ENCODE data around the gene FEM1B. TPM values are rescaled to one million over a fixed set of nuclear protein-coding genes. Genes with fewer than 3 reads are reported as not detected.

FEM1B gene
- total and polyA plus RNA-seq, 2 donors (not counting 1 experiment from before 2014, with no cell fraction given) = 38.2 to 48.4 TPM

- TF ChIP-seq, protein P1, sequence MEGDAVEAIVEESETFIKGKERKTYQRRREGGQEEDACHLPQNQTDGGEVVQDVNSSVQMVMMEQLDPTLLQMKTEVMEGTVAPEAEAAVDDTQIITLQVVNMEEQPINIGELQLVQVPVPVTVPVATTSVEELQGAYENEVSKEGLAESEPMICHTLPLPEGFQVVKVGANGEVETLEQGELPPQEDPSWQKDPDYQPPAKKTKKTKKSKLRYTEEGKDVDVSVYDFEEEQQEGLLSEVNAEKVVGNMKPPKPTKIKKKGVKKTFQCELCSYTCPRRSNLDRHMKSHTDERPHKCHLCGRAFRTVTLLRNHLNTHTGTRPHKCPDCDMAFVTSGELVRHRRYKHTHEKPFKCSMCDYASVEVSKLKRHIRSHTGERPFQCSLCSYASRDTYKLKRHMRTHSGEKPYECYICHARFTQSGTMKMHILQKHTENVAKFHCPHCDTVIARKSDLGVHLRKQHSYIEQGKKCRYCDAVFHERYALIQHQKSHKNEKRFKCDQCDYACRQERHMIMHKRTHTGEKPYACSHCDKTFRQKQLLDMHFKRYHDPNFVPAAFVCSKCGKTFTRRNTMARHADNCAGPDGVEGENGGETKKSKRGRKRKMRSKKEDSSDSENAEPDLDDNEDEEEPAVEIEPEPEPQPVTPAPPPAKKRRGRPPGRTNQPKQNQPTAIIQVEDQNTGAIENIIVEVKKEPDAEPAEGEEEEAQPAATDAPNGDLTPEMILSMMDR (conservative IDR thresholded peaks at IDR 0.05 in 1 of 2, IDR thresholded peaks at IDR 0.05 in 1 of 2; ENCODE audit: low read depth in 1 of 2, low read length in 2 of 2) = no peak
- TF ChIP-seq EZH2 (IDR thresholded peaks at IDR 0.05; ENCODE audit: low read length, missing control alignments) = no peak
These were observed 66.2 kb downstream of the FEM1B start for GRCh38 chr15:68343579-68344225.

DNA sequence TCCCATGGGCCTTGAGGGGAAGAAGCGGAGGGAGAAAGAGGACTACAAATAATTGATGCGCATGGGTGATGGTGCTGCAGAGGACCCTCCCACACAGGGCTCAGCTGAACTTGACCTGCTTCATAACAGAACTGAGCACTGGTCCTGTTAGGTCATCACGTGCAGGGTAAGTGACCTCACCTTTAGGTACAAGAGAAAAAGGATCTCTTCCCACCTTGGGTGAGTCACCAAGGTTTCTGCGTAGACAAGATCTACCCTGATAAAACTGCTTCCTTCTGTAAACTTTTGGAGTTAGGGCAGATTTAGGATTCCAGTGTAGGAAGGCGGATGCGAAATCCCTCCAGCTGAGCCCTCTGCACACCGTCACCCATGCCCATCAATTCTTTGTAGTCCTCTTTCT, 67.1 kb downstream of the FEM1B start:
- Histone ChIP-seq H4K20me1 (ENCODE audit: control insufficient read depth, extremely low read depth, insufficient read depth, low read length) (no peaks in the 10 kb centered on the region), H3K36me3 (ENCODE audit: control insufficient read depth, insufficient read depth, low read length) (no peaks in the 10 kb centered on the region), H3K4me1 (ENCODE audit: control insufficient read depth, extremely low read depth, insufficient read depth, low read length) (peaks cover 7% of the 10 kb centered on the region), H3K27ac (ENCODE audit: insufficient read depth, low read length) (no peak overlapping the region), H3K79me2 (ENCODE audit: control insufficient read depth, insufficient read depth, low read length) (no peaks in the 10 kb centered on the region), H2AFZ (ENCODE audit: low read length) (no peak overlapping the region), H3K9me3 (ENCODE audit: control insufficient read depth, insufficient read depth, low read depth, low read length) (no peaks in the 10 kb centered on the region), H3K27me3 (ENCODE audit: control insufficient read depth, insufficient read depth, low read length) (peaks cover 5% of the 10 kb centered on the region), H3K4me3 (replicated peaks in 1 of 4; ENCODE audit: control extremely low read depth in 1 of 4, insufficient read depth in 1 of 4, low read depth in 3 of 4, low read length in 4 of 4) (no peak overlapping the region), H3K9ac (ENCODE audit: insufficient read depth, low read length) (no peak overlapping the region), H3K4me2 (ENCODE audit: extremely low read depth, insufficient read depth, low read length) (no peak overlapping the region)
- DNase-seq (ENCODE audit: low read depth in 2 of 2) = no peak
- TF ChIP-seq, protein P1 (conservative IDR thresholded peaks at IDR 0.05 in 1 of 2, IDR thresholded peaks at IDR 0.05 in 1 of 2; ENCODE audit: low read depth in 1 of 2, low read length in 2 of 2) = no peak
- TF ChIP-seq EZH2 (IDR thresholded peaks at IDR 0.05; ENCODE audit: low read length, missing control alignments) = no peak

More at GRCh38 chr15:68343579-68344225, 66.2 kb downstream of the FEM1B start:
- H4K20me1 ChIP-seq (ENCODE audit: control insufficient read depth, extremely low read depth, insufficient read depth, low read length) = no peaks in the 10 kb centered on the region
- no peak overlapping the region for H2AFZ ChIP-seq (ENCODE audit: low read length)
- H3K27ac ChIP-seq (ENCODE audit: insufficient read depth, low read length) = no peak overlapping the region
- no peak overlapping the region for H3K9ac ChIP-seq (ENCODE audit: insufficient read depth, low read length)
- no peaks in the 10 kb centered on the region for H3K9me3 ChIP-seq (ENCODE audit: control insufficient read depth, insufficient read depth, low read depth, low read length)
- H3K79me2 ChIP-seq (ENCODE audit: control insufficient read depth, insufficient read depth, low read length) = no peaks in the 10 kb centered on the region
- no peak overlapping the region for H3K4me2 ChIP-seq (ENCODE audit: extremely low read depth, insufficient read depth, low read length)
- DNase-seq (ENCODE audit: low read depth in 2 of 2) = no peak
- H3K4me1 ChIP-seq (ENCODE audit: control insufficient read depth, extremely low read depth, insufficient read depth, low read length) = peaks cover 7% of the 10 kb centered on the region
- H3K36me3 ChIP-seq (ENCODE audit: control insufficient read depth, insufficient read depth, low read length) = no peaks in the 10 kb centered on the region
- H3K4me3 ChIP-seq (replicated peaks in 1 of 4; ENCODE audit: control extremely low read depth in 1 of 4, insufficient read depth in 1 of 4, low read depth in 3 of 4, low read length in 4 of 4) = no peak overlapping the region
- H3K27me3 ChIP-seq (ENCODE audit: control insufficient read depth, insufficient read depth, low read length) = peaks cover 5% of the 10 kb centered on the region

Other genes with a start within 250 kb of the FEM1B start
- gene PIAS1, start 223.4 kb upstream of the FEM1B start, total RNA-seq = 10.5 and 17.0 TPM in 2 replicates
- 35.1 and 38.2 TPM in 2 replicates for gene PIAS1, start 223.4 kb upstream of the FEM1B start, polyA plus RNA-seq
- 1.0 and 1.8 TPM in 2 replicates for gene CALML4, start 72.4 kb upstream of the FEM1B start, total RNA-seq
- gene CALML4, start 72.4 kb upstream of the FEM1B start, polyA plus RNA-seq = 1.5 and 2.0 TPM in 2 replicates
- 5.6 and 6.2 TPM in 2 replicates for gene CLN6, start 48.0 kb upstream of the FEM1B start, total RNA-seq
- gene CLN6, start 48.0 kb upstream of the FEM1B start, polyA plus RNA-seq = 16.1 and 31.2 TPM in 2 replicates
- 29.6 and 43.7 TPM in 2 replicates for gene ITGA11, start 154.4 kb downstream of the FEM1B start, total RNA-seq
- gene ITGA11, start 154.4 kb downstream of the FEM1B start, polyA plus RNA-seq = 2.6 and 21.5 TPM in 2 replicates

All from fibroblast of lung (primary cell).